PC-9 (cell line): ENCODE results near the gene MMD2.

Experiments
- CTCF ChIP-seq: fragments of 200-600 bp; sonication (generic); conservative IDR thresholded peaks from 2 replicates; pipeline ENCODE4 v1.6.1; 2017; ENCODE audit warnings: mixed run types, antibody characterized with exemption, mild to moderate bottlenecking, moderate library complexity
- EZH2 ChIP-seq: fragments of 200-600 bp; sonication (generic); IDR thresholded peaks from 2 replicates; pipeline ENCODE4 v1.8.0; 2017; ENCODE audit warnings: antibody characterized with exemption, low read depth

GRCh38 chr7:4911111-4911828 is 47.7 kb downstream of the MMD2 start:
- no peak for TF ChIP-seq CTCF
- no peak for TF ChIP-seq EZH2
